22Rv1 (cell line): ENCODE results near the gene IMMP2L.

ENCODE experiments used
- H3K27ac ChIP-seq: fragments of 450-650 bp; 2 replicates; pipeline ENCODE4 v1.5.1; 2017
- ZFX ChIP-seq: fragments of 450-650 bp; IDR thresholded peaks from 2 replicates; pipeline ENCODE4 v1.6.1; 2017; ENCODE audit warnings: antibody characterized with exemption, borderline replicate concordance
- TF ChIP-seq, protein P1 (sequence below): fragments of 450-650 bp; IDR thresholded peaks from 2 replicates; pipeline ENCODE4 v1.5.1; 2017; ENCODE audit warnings: mild to moderate bottlenecking

The IMMP2L gene

DNA sequence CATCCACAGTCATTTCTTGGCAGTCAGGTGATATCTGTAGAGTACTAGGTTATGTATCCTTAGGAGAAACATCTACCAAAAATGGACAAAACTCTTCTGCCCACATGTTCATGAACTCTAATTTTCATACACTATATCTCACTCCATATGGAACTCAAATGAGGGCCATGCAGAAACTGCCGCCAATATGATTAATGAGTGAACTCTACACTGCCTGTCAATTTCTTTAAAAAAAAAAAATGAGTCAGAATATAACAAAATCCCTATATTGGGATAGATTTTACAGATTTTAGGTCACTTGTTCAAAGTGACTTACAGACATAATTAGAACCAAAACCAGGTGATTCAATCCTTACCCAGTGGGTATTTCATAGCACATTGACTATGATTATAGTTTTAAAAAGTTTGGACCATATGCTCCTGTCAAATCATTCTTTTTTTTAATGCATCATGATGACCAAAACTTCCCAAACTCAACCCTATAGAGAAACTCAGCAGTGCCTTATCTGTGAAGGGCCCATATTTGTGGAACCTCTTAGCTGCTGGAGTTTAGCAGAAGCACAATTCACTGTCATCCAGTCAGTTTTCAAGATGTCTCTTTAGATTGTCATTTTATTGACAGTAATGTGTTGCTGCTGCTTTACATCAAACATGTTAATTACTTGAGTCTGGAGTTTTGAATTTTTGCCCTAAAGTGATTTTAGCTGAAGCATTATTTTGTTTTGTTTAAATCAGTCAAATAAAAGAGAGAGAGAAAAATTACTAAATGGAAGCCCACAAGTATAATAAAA lies 460.2 kb downstream of the IMMP2L start:
- no peak overlapping the region for H3K27ac ChIP-seq
- TF ChIP-seq ZFX: no peak
- TF ChIP-seq, protein P1, sequence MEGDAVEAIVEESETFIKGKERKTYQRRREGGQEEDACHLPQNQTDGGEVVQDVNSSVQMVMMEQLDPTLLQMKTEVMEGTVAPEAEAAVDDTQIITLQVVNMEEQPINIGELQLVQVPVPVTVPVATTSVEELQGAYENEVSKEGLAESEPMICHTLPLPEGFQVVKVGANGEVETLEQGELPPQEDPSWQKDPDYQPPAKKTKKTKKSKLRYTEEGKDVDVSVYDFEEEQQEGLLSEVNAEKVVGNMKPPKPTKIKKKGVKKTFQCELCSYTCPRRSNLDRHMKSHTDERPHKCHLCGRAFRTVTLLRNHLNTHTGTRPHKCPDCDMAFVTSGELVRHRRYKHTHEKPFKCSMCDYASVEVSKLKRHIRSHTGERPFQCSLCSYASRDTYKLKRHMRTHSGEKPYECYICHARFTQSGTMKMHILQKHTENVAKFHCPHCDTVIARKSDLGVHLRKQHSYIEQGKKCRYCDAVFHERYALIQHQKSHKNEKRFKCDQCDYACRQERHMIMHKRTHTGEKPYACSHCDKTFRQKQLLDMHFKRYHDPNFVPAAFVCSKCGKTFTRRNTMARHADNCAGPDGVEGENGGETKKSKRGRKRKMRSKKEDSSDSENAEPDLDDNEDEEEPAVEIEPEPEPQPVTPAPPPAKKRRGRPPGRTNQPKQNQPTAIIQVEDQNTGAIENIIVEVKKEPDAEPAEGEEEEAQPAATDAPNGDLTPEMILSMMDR: no peak

DNA sequence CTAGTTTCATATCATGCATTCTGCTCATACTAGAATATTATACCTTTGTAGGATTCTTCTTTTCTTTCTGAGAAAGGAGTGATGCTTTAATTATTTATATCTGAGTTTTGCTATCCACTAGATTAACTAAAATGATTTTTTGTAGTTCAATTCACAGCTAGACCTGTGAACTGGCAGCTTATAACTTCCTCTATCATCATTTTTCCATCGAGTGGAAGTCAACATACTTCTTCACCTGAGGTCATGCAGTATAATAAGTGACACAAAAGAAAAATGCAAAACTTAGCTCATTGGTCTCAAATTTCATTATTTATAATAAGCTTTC lies 463.4 kb downstream of the IMMP2L start:
- no peak overlapping the region for H3K27ac ChIP-seq
- TF ChIP-seq, protein P1: peak; percentile 56
- no peak for TF ChIP-seq ZFX

DNA sequence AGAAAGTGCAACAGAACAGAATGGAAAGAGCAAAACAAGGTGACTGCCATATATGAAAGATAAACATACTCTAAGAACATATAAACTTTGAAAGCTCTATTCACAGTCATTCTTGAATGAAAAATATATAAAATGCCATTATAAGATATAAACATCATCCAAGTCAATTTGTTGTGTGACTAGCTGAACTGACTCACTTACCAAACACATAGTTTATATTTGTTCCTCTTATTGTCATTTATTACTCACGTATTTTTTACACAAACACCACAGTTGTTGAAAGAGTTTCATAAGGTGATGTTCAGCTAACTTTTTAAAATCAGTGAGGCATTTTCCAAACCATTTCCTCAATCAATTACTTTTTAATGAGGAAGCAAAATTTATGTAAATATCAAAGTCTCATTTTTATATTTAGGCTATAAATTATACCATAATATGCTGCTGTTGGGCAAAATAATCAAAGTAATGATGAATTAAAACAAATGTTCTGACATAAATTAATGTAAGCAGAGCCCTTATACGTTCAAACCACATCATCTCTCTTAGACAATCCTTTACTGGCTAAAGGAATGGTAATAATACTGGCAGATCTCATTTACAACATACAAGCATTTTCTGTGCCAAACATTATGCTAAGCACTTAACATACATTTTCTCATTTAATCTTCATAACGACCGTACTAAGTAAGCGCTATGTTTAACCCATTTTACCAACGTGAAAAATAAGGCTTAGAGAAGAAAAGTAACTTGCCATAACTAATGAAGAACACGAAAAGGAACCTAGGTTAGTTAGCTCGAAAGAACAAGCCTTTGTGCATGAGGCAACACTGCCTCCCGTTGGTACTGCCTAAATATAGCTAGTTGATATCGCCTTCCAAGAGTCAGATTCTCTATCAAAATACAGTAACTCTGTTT lies 464.0 kb downstream of the IMMP2L start:
- no peak for TF ChIP-seq ZFX
- TF ChIP-seq, protein P1: peak; percentile 91

DNA sequence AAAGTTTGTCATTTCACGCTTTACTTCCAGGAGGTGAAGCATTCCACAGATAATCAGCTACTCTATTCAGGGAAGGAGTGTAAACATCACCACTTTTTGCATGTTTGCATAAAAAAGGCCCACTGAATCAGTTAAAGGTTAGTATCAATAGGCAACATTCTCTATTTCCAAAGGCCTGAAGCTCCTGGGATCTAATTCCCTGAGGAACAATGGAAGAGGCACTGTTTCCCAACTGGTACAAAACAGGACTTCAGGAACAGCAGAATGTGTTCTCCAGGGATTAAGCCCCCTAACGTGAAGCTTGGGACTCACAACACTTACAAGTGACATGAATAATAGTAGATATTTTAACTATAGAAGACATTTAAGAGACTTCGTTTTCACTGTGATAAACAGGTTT lies 465.3 kb downstream of the IMMP2L start:
- H3K27ac ChIP-seq: no peak overlapping the region
- TF ChIP-seq ZFX: no peak
- TF ChIP-seq, protein P1: no peak

More for the DNA sequence above, 464.0 kb downstream of the IMMP2L start:
- H3K27ac ChIP-seq: no peak overlapping the region

DNA sequence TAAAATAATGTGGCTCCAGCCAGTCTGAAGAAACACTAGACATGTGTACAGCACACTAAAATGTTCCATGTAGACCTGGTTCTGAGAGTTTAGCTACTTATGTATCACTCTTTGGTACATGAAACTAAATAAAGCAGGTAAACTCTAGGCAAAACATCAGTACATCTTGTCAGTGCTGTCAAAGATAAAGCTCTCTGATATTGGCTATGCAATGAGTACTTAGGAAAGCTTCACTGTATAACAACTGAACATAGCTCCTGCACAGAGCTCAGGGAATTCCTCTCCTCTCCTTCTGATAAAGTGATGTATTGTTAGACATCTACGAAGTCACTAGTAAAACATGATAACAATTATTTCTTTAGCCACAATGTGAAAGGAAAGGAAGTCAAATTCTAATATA lies 467.9 kb downstream of the IMMP2L start:
- no peak for TF ChIP-seq ZFX
- TF ChIP-seq, protein P1: no peak

DNA sequence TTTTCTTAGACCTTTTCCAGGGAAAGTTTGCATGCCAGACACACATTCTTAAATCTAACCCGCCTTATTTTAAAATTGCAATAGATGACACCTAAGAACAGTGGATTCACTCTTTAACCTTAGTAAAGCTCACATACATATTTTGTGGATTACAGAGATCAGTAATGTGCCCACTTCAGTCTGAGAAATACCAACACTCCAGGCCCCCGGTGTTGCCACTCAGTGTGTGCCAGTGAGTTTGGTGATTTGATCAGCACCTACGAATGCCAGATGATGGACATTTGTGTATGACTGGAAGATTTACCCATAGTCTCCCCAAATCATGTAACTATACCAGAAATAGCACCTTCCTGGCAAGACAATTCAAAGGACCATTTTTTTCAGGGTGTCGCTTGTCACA lies 468.8 kb downstream of the IMMP2L start:
- H3K27ac ChIP-seq: no peak overlapping the region
- TF ChIP-seq ZFX: no peak
- TF ChIP-seq, protein P1: no peak

More for the DNA sequence above, 467.9 kb downstream of the IMMP2L start:
- H3K27ac ChIP-seq: no peak overlapping the region
